HG02870 (cell line): Measurements from ENCODE around the gene TRIM49B.
"Not testable (repeated sequence)": the region's sequence is repeated elsewhere in the genome, so short reads cannot be mapped to it uniquely, and the experiment has no call there.

Source experiments
- ATAC-seq: cut with Tn5 transposase; IDR thresholded peaks from one replicate; pipeline ENCODE4 v1.9.1; 2021; ENCODE audit warnings: mild to moderate bottlenecking, moderate library complexity; ENCODE audit not compliant: unreplicated experiment

Gene TRIM49B, protein sequence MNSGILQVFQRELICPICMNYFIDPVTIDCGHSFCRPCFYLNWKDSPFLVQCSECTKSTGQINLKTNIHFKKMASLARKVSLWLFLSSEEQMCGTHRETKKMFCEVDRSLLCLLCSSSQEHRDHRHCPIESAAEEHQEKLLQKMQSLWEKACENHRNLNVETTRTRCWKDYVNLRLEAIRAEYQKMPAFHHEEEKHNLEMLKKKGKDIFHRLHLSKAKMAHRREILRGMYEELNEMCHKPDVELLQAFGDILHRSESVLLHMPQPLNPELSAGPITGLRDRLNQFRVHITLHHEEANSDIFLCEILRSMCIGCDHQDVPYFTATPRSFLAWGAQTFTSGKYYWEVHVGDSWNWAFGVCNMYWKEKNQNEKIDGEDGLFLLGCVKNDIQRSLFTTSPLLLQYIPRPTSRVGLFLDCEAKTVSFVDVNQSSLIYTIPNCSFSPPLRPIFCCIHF

DNA sequence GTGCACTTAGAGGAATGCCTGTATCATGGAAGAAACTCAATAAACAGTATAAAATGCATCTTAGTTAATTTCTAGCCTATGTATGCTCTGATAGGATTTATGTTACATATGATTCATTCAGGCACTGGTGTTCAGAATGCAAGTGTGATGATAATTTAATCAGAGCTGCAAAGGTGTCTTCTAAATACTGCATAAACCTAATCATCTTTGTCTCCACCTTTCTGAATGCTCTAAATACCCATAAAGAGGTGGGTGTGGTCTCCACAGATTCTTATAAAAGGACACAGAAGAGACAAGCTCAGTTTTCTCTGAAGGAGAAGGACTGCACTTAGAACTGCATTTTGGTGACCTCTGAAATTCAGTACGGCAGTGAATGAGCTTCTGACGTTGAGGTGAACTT, at the start of gene TRIM49B:
Gene TRIM49B (plus strand): TSS at position 301 of the 400 bp plus-strand sequence. CDS start 2,777 bp downstream, outside the sequence.
- not testable (repeated sequence) for ATAC-seq

DNA sequence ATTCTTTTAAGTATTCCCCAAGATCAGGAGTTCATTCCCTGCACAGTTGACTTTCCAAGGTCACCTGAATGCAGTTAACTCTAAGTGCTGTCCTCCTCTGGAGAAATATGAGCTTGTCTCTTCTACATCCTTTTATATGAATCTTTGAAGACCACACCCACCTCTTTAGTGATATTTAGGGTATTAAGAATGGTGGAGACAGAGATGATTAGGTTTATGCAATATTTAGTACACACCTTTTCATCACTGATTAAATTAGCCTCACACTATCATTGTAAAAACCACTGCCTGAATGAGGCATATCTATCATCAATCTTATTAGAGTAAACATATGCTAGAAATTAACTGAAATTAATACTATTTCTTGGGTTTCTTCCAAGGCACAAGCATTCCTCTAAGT, 44.8 kb upstream of the TRIM49B start, which contains the start of gene TRIM51G:
Gene TRIM51G (minus strand): TSS at position 101 of the 400 bp plus-strand sequence. CDS start 2,190 bp downstream, outside the sequence.
- ATAC-seq = not testable (repeated sequence)

DNA sequence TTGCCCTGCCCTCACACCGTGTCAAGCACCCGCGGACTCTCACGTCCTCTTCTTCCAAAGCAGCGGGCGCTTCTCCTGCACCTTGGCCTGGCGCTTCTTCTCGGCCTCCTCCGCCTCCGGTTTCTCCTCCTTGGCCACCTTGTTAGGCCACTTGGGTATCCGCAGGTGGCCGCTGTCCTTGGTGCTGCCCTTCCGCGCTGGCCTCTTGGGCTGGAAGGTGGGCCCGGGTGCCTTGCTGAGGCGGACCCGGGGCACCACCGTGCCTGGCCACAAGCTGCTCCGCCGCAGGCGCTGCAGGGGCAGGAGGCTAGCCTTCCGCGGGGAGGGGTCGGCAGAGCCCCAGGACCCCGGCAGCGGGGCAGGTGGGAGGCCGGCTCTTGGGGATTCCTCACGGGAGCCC, 19.6 kb downstream of the TRIM49B start:
- not testable (repeated sequence) for ATAC-seq

DNA sequence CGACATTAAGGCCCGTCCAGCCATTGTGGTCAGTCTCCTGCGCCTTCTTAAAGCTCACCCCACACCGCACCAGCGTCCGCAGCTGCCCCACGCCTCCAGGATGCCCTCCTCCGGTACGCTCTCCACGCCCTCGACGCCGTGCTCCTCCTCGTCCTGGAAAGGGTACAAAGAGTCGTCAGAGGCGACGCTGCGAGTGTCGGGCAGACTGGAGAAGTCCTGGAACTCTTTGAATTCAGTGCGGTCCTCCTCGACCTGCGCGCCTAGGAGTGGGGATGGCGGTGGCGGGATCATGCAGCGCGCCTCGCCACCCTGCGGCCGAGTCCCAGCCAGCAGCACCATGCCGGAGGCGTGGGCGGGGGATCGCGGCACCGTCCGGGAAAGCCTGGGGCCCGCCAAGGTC, 21.2 kb downstream of the TRIM49B start:
- not testable (repeated sequence) for ATAC-seq

DNA sequence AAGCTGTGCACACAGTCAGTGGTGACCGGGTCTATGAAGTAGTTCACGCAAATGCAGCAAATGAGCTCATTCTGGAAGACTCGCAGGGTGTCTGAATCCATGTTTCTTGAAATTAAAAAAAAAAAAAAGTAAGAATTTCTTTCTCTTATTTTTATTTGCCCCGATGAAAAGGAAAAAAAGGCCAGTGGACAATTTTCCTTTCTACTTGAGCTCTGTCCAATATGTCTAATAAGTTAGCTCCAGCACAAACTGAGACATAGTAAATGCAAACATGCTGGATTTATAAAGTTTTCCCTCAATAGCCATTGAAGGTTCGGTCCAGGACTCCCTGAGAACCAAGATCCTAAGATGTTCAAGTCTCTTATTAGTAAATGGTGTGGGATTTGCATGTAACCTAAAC, 30.4 kb downstream of the TRIM49B start, which contains the start of gene TRIM64C:
Gene TRIM64C (minus strand): TSS at position 101 of the 400 bp plus-strand sequence. CDS start 0 bp downstream, at position 101.
- not testable (repeated sequence) for ATAC-seq

DNA sequence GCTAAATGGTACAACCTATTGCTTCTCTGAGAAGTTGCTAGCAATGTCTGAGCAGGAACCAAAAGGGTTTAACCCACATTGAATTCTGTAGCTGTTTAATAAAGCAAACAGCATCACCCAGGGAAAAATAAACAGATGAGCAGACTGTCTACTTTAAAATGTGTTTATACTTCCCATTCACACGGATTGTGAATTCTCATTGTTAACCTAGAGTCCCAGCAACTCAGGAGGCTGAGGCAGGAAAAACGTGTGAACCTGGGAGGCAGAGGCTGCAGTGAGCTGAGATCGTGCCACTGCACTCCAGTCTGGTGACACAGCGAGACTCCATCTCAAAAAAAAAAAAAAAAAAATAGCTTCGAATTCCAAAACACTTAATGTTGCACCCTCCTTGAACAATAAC, 41.3 kb downstream of the TRIM49B start:
- not testable (repeated sequence) for ATAC-seq
